Erythroblast (primary cell): Measurements from ENCODE around the gene WDR53.

ENCODE experiments used
- GATA1 ChIP-seq: IDR thresholded peaks from 2 replicates; pipeline ENCODE4 v1.6.1; 2011; ENCODE audit warnings: low read depth, mild to moderate bottlenecking, control low read depth, low read length, moderate library complexity
- POLR2A ChIP-seq: IDR thresholded peaks from 2 replicates; pipeline ENCODE4 v1.6.1; 2011; ENCODE audit warnings: mild to moderate bottlenecking, low read length

GRCh38 chr3:196533260-196533681, 35.1 kb downstream of the WDR53 start:
- TF ChIP-seq POLR2A = no peak
- no peak for TF ChIP-seq GATA1
